HG02970 (cell line): ENCODE results near the gene SLC17A5.
A peak's percentile ranks its signal among the peaks of the same experiment; 100 is the strongest.
"Not testable (repeated sequence)": the region's sequence is repeated elsewhere in the genome, so short reads cannot be mapped to it uniquely, and the experiment has no call there.

Source experiments
- ATAC-seq: cut with Tn5 transposase; IDR thresholded peaks from one replicate; pipeline ENCODE4 v1.9.1; 2021; ENCODE audit warnings: mild to moderate bottlenecking, moderate library complexity, moderate number of reproducible peaks; ENCODE audit not compliant: unreplicated experiment, low FRiP score

SLC17A5 gene

GRCh38 chr6:73623480-73623879 lies 30.3 kb downstream of the SLC17A5 start:
- ATAC-seq: not testable (repeated sequence)

- not testable (repeated sequence) for ATAC-seq
Observed at GRCh38 chr6:73618082-73618481, 35.7 kb downstream of the SLC17A5 start.

GRCh38 chr6:73614802-73615201 lies 39.0 kb downstream of the SLC17A5 start:
- no peak for ATAC-seq

GRCh38 chr6:73613806-73614536 lies 39.8 kb downstream of the SLC17A5 start:
- no peak for ATAC-seq

- no peak for ATAC-seq
Observed at GRCh38 chr6:73612611-73613010, 41.2 kb downstream of the SLC17A5 start.

GRCh38 chr6:73610444-73611275 lies 43.1 kb downstream of the SLC17A5 start:
- ATAC-seq: no peak

- no peak for ATAC-seq
Observed at GRCh38 chr6:73608761-73609160, 45.0 kb downstream of the SLC17A5 start.

- no peak for ATAC-seq
Observed at GRCh38 chr6:73606428-73606827, 47.4 kb downstream of the SLC17A5 start.

GRCh38 chr6:73604461-73604860 lies 49.3 kb downstream of the SLC17A5 start:
- no peak for ATAC-seq

- ATAC-seq: no peak
Observed at GRCh38 chr6:73604020-73604419, 49.8 kb downstream of the SLC17A5 start.

GRCh38 chr6:73586416-73586974 lies 67.3 kb downstream of the SLC17A5 start:
- ATAC-seq: no peak

GRCh38 chr6:73585566-73586415 lies 68.0 kb downstream of the SLC17A5 start:
- ATAC-seq: no peak

GRCh38 chr6:73581293-73581692 lies 72.5 kb downstream of the SLC17A5 start:
- no peak for ATAC-seq

- peak; percentile 81 for ATAC-seq
Observed at GRCh38 chr6:73580247-73581149, 73.3 kb downstream of the SLC17A5 start.

- ATAC-seq: peak; percentile 20
Observed at GRCh38 chr6:73579851-73580246, 73.9 kb downstream of the SLC17A5 start.

GRCh38 chr6:73579389-73579788 lies 74.4 kb downstream of the SLC17A5 start:
- no peak for ATAC-seq

GRCh38 chr6:73577676-73578075 lies 76.1 kb downstream of the SLC17A5 start:
- ATAC-seq: no peak

GRCh38 chr6:73572531-73572930 lies 81.3 kb downstream of the SLC17A5 start:
- ATAC-seq: not testable (repeated sequence)
